GM19238 (cell line): ENCODE results near the gene NXPH3.
"Not testable (repeated sequence)": the region's sequence is repeated elsewhere in the genome, so short reads cannot be mapped to it uniquely, and the experiment has no call there.

Source experiments
- DNase-seq: peaks from one replicate; pipeline ENCODE4 v3.0.0; 2011; ENCODE audit warnings: low spot score; ENCODE audit not compliant: insufficient read length

NXPH3 gene

GRCh38 chr17:49554694-49555494, 20.8 kb upstream of the NXPH3 start:
- no peak for DNase-seq

- no peak for DNase-seq
These were observed 20.0 kb upstream of the NXPH3 start for GRCh38 chr17:49555495-49556222.

DNA sequence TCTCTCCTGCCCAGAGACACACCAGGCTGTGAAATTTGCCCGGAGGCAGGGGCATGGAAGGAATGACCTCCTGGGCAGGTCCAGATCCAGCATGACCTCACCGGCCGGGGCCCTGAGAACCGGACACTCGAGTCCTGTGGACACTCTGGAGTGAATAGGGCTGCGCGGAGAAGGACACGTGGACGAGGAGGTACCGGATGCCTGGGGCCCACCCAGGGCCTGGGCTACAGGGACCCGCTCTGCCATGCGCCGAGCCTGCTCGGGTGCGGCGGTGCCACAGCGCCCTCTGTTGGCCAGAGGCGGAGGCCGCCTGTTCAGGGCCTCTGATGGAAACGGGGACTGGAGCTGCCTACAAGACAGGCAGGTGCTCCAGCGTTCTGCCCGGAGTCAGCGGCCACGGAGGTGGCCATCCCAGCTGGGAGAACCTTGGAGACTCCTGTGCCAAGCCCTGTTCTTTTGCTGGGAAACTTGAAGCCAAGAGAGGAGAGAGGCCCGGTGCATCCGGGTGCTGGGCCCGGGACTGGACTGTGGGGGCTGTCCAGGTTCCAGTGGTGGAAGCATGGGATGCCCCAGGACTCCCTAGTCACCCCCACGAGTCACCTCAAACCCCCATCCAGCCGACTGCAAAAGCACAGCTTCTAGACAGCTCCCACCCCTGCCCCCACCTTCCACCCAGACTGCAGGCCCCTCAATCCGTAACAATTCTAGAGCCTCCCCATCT, 19.3 kb upstream of the NXPH3 start:
- DNase-seq = peak; percentile 88

DNA sequence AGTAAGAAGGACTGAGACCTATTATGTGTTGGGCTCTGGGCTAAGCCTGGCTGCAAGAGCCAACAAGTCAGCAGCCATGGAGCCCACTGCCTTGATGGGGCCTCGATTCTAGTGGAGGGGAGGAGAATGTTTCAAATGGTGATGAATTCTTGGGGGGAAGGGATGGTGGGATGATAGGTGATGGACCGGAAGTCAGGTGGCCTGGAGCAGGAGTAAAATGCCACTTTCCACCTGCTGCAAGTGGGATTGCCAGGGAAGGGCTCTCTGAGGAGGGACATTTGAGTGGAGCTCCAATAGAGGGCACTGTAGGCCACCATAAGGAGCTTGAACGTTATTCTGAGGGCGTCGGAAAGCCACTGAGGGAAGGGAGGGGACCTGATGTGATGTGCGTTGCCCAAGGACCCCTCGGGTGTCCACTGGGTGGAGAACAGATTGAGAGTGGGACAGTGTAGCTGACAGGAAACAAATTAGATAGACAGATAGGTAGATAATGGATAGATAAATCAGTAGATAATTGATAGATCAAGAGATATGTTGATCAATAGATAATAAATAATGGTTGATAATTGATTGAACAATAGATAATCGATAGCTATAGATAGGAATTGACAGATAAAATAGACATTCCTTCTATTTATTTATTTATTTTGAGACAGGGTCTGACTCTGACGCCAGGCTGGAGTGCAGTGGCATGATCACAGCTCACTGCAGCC, 18.2 kb upstream of the NXPH3 start:
- no peak for DNase-seq

GRCh38 chr17:49564638-49565037, 11.0 kb upstream of the NXPH3 start:
- no peak for DNase-seq

- no peak for DNase-seq
These were observed 9.7 kb upstream of the NXPH3 start for GRCh38 chr17:49565948-49566491.

- no peak for DNase-seq
These were observed 9.0 kb upstream of the NXPH3 start for GRCh38 chr17:49566668-49567071.

DNA sequence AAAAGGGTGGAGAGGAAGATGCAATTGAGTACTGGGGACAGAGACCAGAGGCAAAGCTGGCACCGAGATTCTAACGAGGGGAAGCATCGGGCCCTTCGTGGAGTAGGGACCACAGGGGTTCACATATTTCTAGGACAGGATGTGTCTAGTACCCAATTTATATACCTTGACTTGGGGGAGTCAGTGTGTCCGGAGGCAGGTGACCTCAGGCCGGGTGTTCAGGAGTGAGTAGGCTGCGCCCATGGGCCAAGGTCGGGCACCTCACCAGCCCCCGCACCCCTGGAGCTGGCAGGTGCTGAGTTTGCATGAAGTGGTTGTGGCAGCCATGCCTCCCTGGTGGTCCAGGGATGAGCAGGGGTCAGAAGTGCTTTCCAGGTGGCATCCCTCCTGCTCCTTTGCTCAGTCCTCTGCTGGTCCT, 8.6 kb upstream of the NXPH3 start:
- no peak for DNase-seq

DNA sequence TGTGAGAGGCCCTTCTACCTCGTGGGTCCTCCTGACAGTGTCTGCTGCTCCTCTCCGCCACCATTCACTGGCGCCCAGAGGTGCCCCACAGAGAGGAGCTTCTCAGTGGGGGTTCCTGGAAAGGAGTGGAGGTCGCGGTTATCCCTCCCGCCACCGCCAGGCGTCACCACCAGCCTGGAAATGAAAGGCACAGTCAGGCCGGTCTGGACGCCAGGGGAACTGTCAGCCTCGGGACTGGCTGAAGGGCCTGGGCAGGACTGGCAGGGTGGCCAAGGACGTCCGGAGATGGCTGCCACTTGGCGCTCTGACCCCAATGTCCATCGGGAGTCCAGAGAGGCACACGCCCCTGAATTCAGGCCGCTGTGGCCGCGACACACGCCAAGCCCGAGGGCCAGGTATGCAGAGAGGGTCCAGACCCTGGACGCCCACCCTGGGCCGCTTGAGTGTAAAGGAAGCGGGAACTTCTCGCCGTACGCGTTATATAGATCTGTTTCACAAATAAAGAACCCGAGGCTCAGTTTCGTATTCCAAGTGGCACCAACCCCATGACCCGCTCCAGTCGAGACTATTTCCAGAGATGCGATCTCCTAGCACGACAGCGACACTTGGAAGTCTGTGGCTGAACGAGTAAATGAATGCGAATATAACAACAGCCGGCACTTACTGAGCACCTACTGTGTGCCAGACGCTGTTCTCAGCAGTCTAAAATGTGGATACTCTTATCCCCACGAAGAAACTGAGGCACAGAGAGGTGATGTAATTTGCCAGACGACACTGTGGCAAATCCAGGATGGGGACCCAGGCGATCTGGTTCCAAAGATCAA, 7.6 kb upstream of the NXPH3 start:
- DNase-seq = peak; percentile 67

DNA sequence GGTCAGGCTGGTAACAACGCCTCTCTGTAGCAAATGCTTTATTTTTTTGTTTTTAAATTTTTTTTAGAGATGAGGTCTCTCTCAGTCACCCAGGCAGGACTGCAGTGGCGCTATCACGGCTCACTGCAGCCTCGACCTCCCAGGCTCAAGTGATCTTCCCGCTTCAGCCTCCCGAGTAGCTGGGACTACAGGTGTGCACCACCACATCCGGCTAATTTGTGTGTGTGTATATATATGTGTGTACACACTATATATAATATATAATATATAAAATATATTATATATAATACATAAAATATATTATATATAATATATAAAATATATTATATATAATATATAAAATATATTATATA, 7.0 kb upstream of the NXPH3 start:
- DNase-seq = not testable (repeated sequence)

DNA sequence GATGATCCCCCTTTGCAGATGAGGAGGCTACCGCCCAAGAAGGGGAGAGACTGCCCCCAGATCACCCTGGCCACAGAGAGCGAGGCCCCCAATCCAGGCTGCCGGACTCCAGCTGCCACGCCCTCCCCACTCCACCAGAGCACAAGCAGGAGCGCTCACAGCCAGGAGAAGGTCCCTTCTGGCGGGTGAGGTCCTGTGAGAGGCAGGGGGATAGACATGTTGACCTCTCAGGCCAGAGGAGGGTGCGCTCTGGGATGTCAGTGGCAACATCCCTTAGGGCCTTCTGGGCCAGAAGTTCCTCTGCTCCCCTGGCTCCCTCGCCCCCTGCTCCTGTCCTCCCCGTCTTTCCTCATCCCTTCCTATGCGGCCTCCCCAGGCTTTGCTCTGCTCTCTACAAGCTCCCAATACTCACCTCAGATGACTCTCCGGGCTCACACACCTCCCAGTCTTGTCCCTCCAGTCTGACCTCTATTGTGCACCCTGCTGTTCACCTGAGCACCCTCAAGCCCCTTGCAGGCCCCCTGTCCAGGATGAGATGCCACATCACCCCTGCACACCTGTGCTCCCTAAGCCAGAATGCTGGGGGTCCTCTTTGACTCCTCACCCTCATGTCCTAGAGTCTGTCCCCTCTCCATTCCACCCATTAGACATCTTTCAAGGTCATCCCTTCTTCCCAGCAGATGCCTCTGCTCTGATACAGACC, 5.0 kb upstream of the NXPH3 start:
- DNase-seq = no peak

- DNase-seq = no peak
These were observed 4.4 kb upstream of the NXPH3 start for GRCh38 chr17:49571283-49571682.

DNA sequence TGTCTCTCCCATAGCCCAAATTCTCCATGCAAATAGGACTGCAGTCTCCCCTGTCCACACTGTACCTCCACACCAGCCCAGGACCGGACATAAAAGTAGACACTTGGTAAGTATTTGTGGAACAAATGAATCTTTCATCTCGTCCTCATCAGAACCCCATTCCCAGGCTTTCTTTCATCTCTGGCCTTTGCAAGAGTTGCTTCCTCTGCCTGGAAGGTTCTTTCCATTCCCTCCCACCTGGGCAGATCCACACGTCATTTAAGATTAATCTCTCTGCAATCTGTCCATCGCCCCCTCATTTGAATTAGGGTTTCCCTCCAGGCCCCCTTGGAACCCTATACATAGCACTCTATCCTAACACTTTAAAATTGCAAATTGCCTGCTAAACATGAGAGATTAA, 3.9 kb upstream of the NXPH3 start:
- DNase-seq = no peak

DNA sequence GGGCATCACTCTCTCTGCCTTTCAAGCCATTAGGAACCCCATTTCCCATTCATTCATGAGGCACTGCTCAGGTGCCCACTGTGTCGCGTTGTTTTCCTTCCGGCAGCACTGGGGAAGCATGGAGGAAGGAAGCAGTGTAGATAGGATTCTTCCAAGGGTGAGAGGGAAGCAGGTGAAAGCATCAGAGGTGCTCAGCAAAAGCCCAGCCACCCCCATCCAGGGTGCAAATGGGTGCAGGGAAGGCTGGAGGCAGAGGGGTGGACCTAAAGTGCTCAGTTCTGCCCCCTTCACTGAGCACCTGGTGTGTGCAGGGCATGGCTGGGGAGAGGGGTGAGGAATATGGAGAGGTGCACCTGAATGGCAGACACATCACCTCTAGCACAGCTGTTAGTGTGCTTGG, 3.4 kb upstream of the NXPH3 start:
- no peak for DNase-seq

DNA sequence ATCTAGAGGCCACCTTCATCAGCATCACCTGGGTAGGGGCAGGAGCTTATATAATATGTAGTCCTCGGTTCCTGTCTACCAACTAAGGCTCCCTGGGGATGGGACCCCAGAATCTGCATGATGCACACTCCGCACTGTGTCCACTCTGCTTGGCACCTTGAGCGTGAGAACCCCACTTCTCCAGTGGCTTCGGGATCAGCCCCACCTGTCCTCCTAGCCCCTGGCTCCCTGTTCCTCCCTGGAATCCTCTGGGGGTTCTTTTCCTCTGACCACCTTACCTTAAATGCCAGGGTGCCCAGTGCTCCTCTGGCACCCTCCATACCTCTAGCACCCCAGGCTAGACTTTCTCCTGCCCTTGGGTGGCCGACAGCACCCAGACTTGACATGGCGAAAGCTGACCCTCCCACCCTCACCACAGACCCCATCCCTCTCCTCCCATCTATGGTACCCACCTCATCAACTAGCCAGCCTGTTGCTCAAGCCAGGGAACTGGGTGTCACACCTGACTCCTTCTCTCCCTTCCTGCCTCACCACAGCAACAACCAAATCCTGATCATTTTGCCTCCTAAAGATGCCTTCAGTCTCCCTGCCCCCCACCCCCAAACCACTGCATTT, 2.8 kb upstream of the NXPH3 start:
- no peak for DNase-seq

GRCh38 chr17:49573510-49574322, 2.0 kb upstream of the NXPH3 start:
- no peak for DNase-seq

GRCh38 chr17:49574323-49574781, 1.3 kb upstream of the NXPH3 start:
- DNase-seq = no peak

GRCh38 chr17:49574945-49575678, 559 bp upstream of the NXPH3 start:
- DNase-seq = no peak
